ENCODE data around the gene TRIM44. TPM values are rescaled to one million over a fixed set of nuclear protein-coding genes. Genes with fewer than 3 reads are reported as not detected.

TRIM44 gene
- total RNA-seq, 1 experiment from 2014 or later: 33.4 TPM

- BruUV-seq (replicated peaks): no TSS peak
Measured at GRCh38 chr11:35800970-35801953, 138.7 kb downstream of the TRIM44 start.

GRCh38 chr11:35802221-35802620 lies 139.6 kb downstream of the TRIM44 start:
- no peaks in the 10 kb centered on the region for H4K20me1 ChIP-seq (ENCODE audit: insufficient read depth)
- H3K4me3 ChIP-seq (replicated peaks in 1 of 2; ENCODE audit: low read depth in 1 of 2, low read length in 2 of 2): no peak overlapping the region
- RAD21 ChIA-PET (ENCODE audit: low non-redundant PET in 1 of 2, low total read pairs in 2 of 2, uncharacterized antibody in 2 of 2, unreplicated experiment in 2 of 2): no interaction called here
- no peaks in the 10 kb centered on the region for H3K27me3 ChIP-seq (ENCODE audit: insufficient read depth, low read length)
- no peaks in the 10 kb centered on the region for H3K79me2 ChIP-seq (ENCODE audit: insufficient read depth, low read length)
- H3K36me3 ChIP-seq (ENCODE audit: control insufficient read depth in 1 of 2, insufficient read depth in 2 of 2, low read length in 2 of 2): no peaks in the 10 kb centered on the region
- POLR2A ChIA-PET: no interaction called here
- CTCF ChIA-PET: interaction anchor here (3.0 kb wide), 1 partner anchor 20 kb away, joined by 20 read pairs; no protein-coding TSS in a partner anchor
- intact Hi-C loops (cut with micrococcal nuclease): no loop called here
- DNase-seq (ENCODE audit: low read depth, low spot score): no peak
- H3K9me2 ChIP-seq (ENCODE audit: insufficient read depth): no peaks in the 10 kb centered on the region
- H3K9ac ChIP-seq (ENCODE audit: low read length): no peak overlapping the region
- H2AFZ ChIP-seq (ENCODE audit: low read depth, low read length, poor library complexity, severe bottlenecking): no peak overlapping the region
- H3K27ac ChIP-seq (ENCODE audit: low read depth, low read length): no peak overlapping the region
- no TSS peak for BruUV-seq (replicated peaks)
- no peak for TF ChIP-seq ZBTB33 (IDR thresholded peaks at IDR 0.05; ENCODE audit: extremely low read depth, insufficient replicate concordance, low read length)
- TF ChIP-seq CEBPB (IDR thresholded peaks at IDR 0.05; ENCODE audit: low read depth): no peak
- TF ChIP-seq SRF (IDR thresholded peaks at IDR 0.05; ENCODE audit: low read depth): no peak
- TF ChIP-seq SP1 (IDR thresholded peaks at IDR 0.05; ENCODE audit: low read depth): no peak
- TF ChIP-seq YY1 (IDR thresholded peaks at IDR 0.05; ENCODE audit: extremely low read depth, insufficient replicate concordance, low read depth, low read length): no peak
- TF ChIP-seq CTCF (IDR thresholded peaks at IDR 0.05 in 2 of 3, conservative IDR thresholded peaks at IDR 0.05 in 1 of 3; ENCODE audit: borderline replicate concordance in 1 of 3, insufficient read depth in 1 of 3, low read depth in 2 of 3, low read length in 2 of 3): no peak
- no peak for ATAC-seq
- H3K9me3 ChIP-seq (ENCODE audit: control insufficient read depth in 1 of 2, insufficient read depth in 1 of 2, low read depth in 1 of 2, low read length in 2 of 2): no peaks in the 10 kb centered on the region
- no peak overlapping the region for H3K4me2 ChIP-seq (ENCODE audit: low read length)
- peaks cover 0 to 13% of the 10 kb centered on the region in 2 experiments; a peak in 1 of 4 replicates for H3K4me1 ChIP-seq (ENCODE audit: control insufficient read depth in 1 of 2, insufficient read depth in 2 of 2, low read length in 2 of 2)

More at GRCh38 chr11:35800970-35801953, 138.7 kb downstream of the TRIM44 start:
- TF ChIP-seq ELF1 (IDR thresholded peaks at IDR 0.05; ENCODE audit: borderline replicate concordance, low read depth) (no peak), CBX3 (IDR thresholded peaks at IDR 0.05; ENCODE audit: low read depth) (no peak), ATF3 (IDR thresholded peaks at IDR 0.05) (no peak), JUND (IDR thresholded peaks at IDR 0.05) (no peak), SIN3A (IDR thresholded peaks at IDR 0.05; ENCODE audit: low read depth) (no peak), SP1 (IDR thresholded peaks at IDR 0.05; ENCODE audit: low read depth) (no peak)
- Histone ChIP-seq H3K9ac (ENCODE audit: low read length) (no peak overlapping the region), H3K79me2 (ENCODE audit: insufficient read depth, low read length) (no peaks in the 10 kb centered on the region), H3K36me3 (ENCODE audit: control insufficient read depth in 1 of 2, insufficient read depth in 2 of 2, low read length in 2 of 2) (no peaks in the 10 kb centered on the region), H4K20me1 (ENCODE audit: insufficient read depth) (no peaks in the 10 kb centered on the region), H2AFZ (ENCODE audit: low read depth, low read length, poor library complexity, severe bottlenecking) (no peak overlapping the region), H3K27me3 (ENCODE audit: insufficient read depth, low read length) (no peaks in the 10 kb centered on the region), H3K4me2 (ENCODE audit: low read length) (no peak overlapping the region), H3K27ac (ENCODE audit: low read depth, low read length) (no peak overlapping the region), H3K9me3 (ENCODE audit: control insufficient read depth in 1 of 2, insufficient read depth in 1 of 2, low read depth in 1 of 2, low read length in 2 of 2) (no peaks in the 10 kb centered on the region), H3K4me1 (ENCODE audit: control insufficient read depth in 1 of 2, insufficient read depth in 2 of 2, low read length in 2 of 2) (peaks cover 2 to 23% of the 10 kb centered on the region in 2 experiments; a peak in 2 of 4 replicates), H3K9me2 (ENCODE audit: insufficient read depth) (no peaks in the 10 kb centered on the region), H3K4me3 (replicated peaks in 1 of 2; ENCODE audit: low read depth in 1 of 2, low read length in 2 of 2) (no peak overlapping the region)
- ATAC-seq: no peak
- CTCF ChIA-PET: interaction anchor here (3.0 kb wide), 1 partner anchor 21 kb away, joined by 20 read pairs; no protein-coding TSS in a partner anchor
- RAD21 ChIA-PET (ENCODE audit: low non-redundant PET in 1 of 2, low total read pairs in 2 of 2, uncharacterized antibody in 2 of 2, unreplicated experiment in 2 of 2): no interaction called here
- DNase-seq (ENCODE audit: low read depth, low spot score): no peak
- POLR2A ChIA-PET: no interaction called here
- intact Hi-C loops (cut with micrococcal nuclease): no loop called here

All from HCT116 (cell line).